RWPE2 (cell line): ENCODE measurements around the gene ZSWIM3.
A peak's percentile ranks its signal among the peaks of the same experiment; 100 is the strongest.

Source experiments
- ATAC-seq: fragments of 200-7000 bp; cut with Tn5 transposase; 3 replicates; pipeline ENCODE4 v1.9.1; 2021; ENCODE audit warnings: low read depth
- DNase-seq: peaks from one replicate; pipeline ENCODE4 v3.0.0-alpha.2; 2020; ENCODE audit warnings: low spot score
- H3K27ac ChIP-seq: fragments of 450-650 bp; 2 replicates; pipeline ENCODE4 v1.5.1; 2017; ENCODE audit warnings: mild to moderate bottlenecking; ENCODE audit not compliant: poor library complexity, severe bottlenecking
- H3K27me3 ChIP-seq: fragments of 250-450 bp; sonication (Bioruptor Pico); 2 replicates; pipeline ENCODE4 v1.5.1; 2021; ENCODE audit warnings: mild to moderate bottlenecking, moderate library complexity; ENCODE audit not compliant: insufficient read depth, poor library complexity, severe bottlenecking
- H3K36me3 ChIP-seq: fragments of 250-450 bp; sonication (Bioruptor Pico); 2 replicates; pipeline ENCODE4 v1.5.1; 2020; ENCODE audit warnings: low read depth, mild to moderate bottlenecking, moderate library complexity
- H3K4me1 ChIP-seq: fragments of 250-450 bp; sonication (Bioruptor Pico); 2 replicates; pipeline ENCODE4 v1.5.1; 2021; ENCODE audit warnings: mild to moderate bottlenecking, moderate library complexity; ENCODE audit not compliant: insufficient read depth, poor library complexity, severe bottlenecking
- H3K4me3 ChIP-seq: fragments of 250-450 bp; sonication (Bioruptor Pico); 2 replicates; pipeline ENCODE4 v1.5.1; 2021; ENCODE audit warnings: mild to moderate bottlenecking, moderate library complexity; ENCODE audit not compliant: severe bottlenecking
- H3K9me3 ChIP-seq: fragments of 250-450 bp; sonication (Bioruptor Pico); 2 replicates; pipeline ENCODE4 v1.5.1; 2021; ENCODE audit warnings: mild to moderate bottlenecking, moderate library complexity; ENCODE audit not compliant: severe bottlenecking
- CTCF ChIP-seq: fragments of 450-650 bp; IDR thresholded peaks from one replicate; pipeline ENCODE4 v1.5.1; 2017; ENCODE audit warnings: mild to moderate bottlenecking, moderate library complexity; ENCODE audit not compliant: poor library complexity, severe bottlenecking

The ZSWIM3 gene

GRCh38 chr20:45908084-45908483, 50.7 kb downstream of the ZSWIM3 start:
- no peak overlapping the region for H3K4me3 ChIP-seq
- peaks cover 25% of the 10 kb centered on the region for H3K4me1 ChIP-seq
- DNase-seq (no peak), ATAC-seq (no peak)
- H3K27me3 ChIP-seq, result no peaks in the 10 kb centered on the region
- no peaks in the 10 kb centered on the region for H3K36me3 ChIP-seq
- TF ChIP-seq CTCF, result no peak
- no peaks in the 10 kb centered on the region for H3K9me3 ChIP-seq
- no peak overlapping the region for H3K27ac ChIP-seq

- no peak for DNase-seq
- no peak for ATAC-seq
- Histone ChIP-seq H3K9me3 (no peaks in the 10 kb centered on the region), H3K4me3 (no peak overlapping the region), H3K27me3 (no peaks in the 10 kb centered on the region), H3K4me1 (peaks cover 25% of the 10 kb centered on the region), H3K27ac (no peak overlapping the region), H3K36me3 (no peaks in the 10 kb centered on the region)
- TF ChIP-seq CTCF, result no peak
These were observed 52.0 kb downstream of the ZSWIM3 start for GRCh38 chr20:45909336-45909808.

DNA sequence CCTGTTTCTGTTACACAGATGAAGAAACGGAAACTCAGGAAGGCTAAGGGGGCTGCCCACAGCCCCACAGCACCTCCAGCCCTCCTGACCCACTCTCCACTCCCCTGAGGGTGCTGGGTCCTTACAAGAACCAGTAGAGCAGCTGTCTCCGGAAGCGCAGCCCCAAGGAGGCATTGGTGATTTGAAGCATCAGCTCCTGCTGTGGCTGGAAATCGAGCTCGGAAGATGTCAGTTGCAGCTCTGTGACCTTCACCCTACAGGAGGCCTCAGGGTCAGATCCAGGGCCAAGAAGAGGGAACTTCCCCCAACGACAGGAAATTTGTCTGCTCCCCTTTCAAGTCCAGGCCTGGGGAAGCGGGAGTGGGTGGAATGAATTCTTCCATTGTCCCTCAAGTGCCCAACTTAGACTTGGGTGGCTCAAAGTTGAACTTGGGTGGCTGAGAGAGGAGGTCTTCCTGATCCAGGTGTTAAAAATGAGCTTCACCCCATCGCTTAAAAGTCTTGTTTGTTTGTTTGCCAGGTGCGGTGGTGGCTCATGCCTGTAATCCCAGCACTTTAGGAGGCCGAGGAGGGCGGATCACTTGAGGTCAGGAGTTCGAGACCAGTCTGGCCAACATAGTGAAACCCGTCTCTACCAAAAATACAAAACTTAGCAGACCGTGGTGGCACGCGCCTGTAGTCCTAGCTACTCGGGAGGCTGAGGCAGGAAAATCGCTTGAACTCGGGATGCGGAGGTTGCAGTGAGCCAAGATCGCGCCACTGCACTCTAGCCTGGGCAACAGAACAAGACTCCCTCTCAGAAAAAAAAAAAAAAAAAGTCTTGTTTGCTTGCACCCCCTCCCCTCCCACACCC, 52.6 kb downstream of the ZSWIM3 start:
- Histone ChIP-seq H3K9me3 (no peaks in the 10 kb centered on the region), H3K27me3 (no peaks in the 10 kb centered on the region), H3K36me3 (no peaks in the 10 kb centered on the region), H3K4me1 (peaks cover 25% of the 10 kb centered on the region), H3K4me3 (no peak overlapping the region), H3K27ac (no peak overlapping the region)
- no peak for DNase-seq
- ATAC-seq, result no peak
- TF ChIP-seq CTCF, result no peak

- Histone ChIP-seq H3K27me3 (no peaks in the 10 kb centered on the region), H3K36me3 (no peaks in the 10 kb centered on the region), H3K9me3 (no peaks in the 10 kb centered on the region), H3K27ac (no peak overlapping the region), H3K4me3 (peak overlapping the region; percentile 15), H3K4me1 (peaks cover 19% of the 10 kb centered on the region)
- ATAC-seq (peak; percentile 86), DNase-seq (peak; percentile 100)
- no peak for TF ChIP-seq CTCF
These were observed 53.5 kb downstream of the ZSWIM3 start for GRCh38 chr20:45910670-45911485.
